Right lobe of liver (tissue), 6 donors: Measurements from ENCODE around the gene ABCC1. TPM values are rescaled to one million over a fixed set of nuclear protein-coding genes. Genes with fewer than 3 reads are reported as not detected.

Experiments used
- ATAC-seq, 4 donors: fragments of 200-7000 bp; cut with Tn5 transposase; one replicate each; pipeline ENCODE4 v1.9.1; 2020; ENCODE audit warnings: mild to moderate bottlenecking in 4 of 4, moderate library complexity in 4 of 4
- DNase-seq, 3 donors: peaks; one replicate each; pipeline ENCODE4 v3.0.0-alpha.2; 2020
- H3K27ac ChIP-seq, 3 donors: fragments of 200-600 bp; one replicate each; pipeline ENCODE4 v1.8.0; 2022
- H3K27me3 ChIP-seq, 2 donors: fragments of 200-600 bp; one replicate each; pipeline ENCODE4 v1.8.0; 2022
- H3K36me3 ChIP-seq, 4 donors: fragments of 200-600 bp; sonication (generic) in 1 of 4; one replicate each; pipeline versions ENCODE4 v1.5.1 to v1.8.0; 2017 to 2022; ENCODE audit warnings: control low read depth in 1 of 4
- H3K4me1 ChIP-seq, 4 donors: fragments of 200-600 bp; sonication (generic) in 1 of 4; one replicate each; pipeline versions ENCODE4 v1.5.1 to v1.8.0; 2017 to 2022; ENCODE audit warnings: control low read depth in 1 of 4
- H3K4me3 ChIP-seq, 3 donors: fragments of 200-600 bp; one replicate each; pipeline ENCODE4 v1.8.0; 2022
- H3K9me3 ChIP-seq, 4 donors: fragments of 200-600 bp; sonication (generic) in 1 of 4; one replicate each; pipeline versions ENCODE4 v1.5.1 to v1.8.0; 2017 to 2022; ENCODE audit warnings: control low read depth in 1 of 4
- POLR2A ChIP-seq: fragments of 450-650 bp; IDR thresholded peaks from one replicate; pipeline ENCODE4 v1.6.1; 2017; ENCODE audit warnings: antibody characterized with exemption, mild to moderate bottlenecking
- WGBS: methylation state at CpG from one replicate; pipeline ENCODE4 v1.1.6; 2018; ENCODE audit warnings: low coverage, low lambda C conversion rate; ENCODE audit not compliant: insufficient coverage; ENCODE audit errors: missing lambda C conversion rate; 5-methylcytosine and 5-hydroxymethylcytosine counted together
- intact Hi-C, 2 donors: fragments of 100-400 bp; cut with DNase I; formaldehyde crosslinking; loops; one replicate each; pipeline versions ENCODE4 v1.11.2 to v1.14.1; 2022
- total RNA-seq, 6 experiments: library from RNA; depleted of rRNA in 2 of 6; stranded (reverse); fragments of >200 nt in 2 of 6; fragmentation: NEBNext Ultra II Directional in 3 of 6; extraction: Animal tissue kit (Norgen Biotek cat#: 25700) in 3 of 6; gene quantifications; one replicate each; pipeline versions ENCODE4 v1.1.0 to v1.2.4, GENCODE V29; 2016 to 2023
- TF ChIP-seq, protein P1 (sequence below), 4 donors: fragments of 200-600 bp in 3 of 4; fragments of 450-650 bp in 1 of 4; IDR thresholded peaks; one replicate each; pipeline versions ENCODE4 v1.5.1 to v1.8.0; 2016 to 2022; ENCODE audit warnings: antibody characterized with exemption in 4 of 4, mild to moderate bottlenecking in 2 of 4
- donor health status: DM: no; HTN: yes; CAD: no.
- donor health status: DM: no; HTN: no; CAD: no.
- donor health status: DM: no; HTN: no; CAD: no.
- donor health status: DM: no; HTN: yes; CAD: no.
- donor health status: DM: no; HTN: yes; CAD: no.

ABCC1 gene
- total RNA-seq, 6 experiments from 2014 or later, result 1.9 to 6.7 (median 4.1) TPM

DNA sequence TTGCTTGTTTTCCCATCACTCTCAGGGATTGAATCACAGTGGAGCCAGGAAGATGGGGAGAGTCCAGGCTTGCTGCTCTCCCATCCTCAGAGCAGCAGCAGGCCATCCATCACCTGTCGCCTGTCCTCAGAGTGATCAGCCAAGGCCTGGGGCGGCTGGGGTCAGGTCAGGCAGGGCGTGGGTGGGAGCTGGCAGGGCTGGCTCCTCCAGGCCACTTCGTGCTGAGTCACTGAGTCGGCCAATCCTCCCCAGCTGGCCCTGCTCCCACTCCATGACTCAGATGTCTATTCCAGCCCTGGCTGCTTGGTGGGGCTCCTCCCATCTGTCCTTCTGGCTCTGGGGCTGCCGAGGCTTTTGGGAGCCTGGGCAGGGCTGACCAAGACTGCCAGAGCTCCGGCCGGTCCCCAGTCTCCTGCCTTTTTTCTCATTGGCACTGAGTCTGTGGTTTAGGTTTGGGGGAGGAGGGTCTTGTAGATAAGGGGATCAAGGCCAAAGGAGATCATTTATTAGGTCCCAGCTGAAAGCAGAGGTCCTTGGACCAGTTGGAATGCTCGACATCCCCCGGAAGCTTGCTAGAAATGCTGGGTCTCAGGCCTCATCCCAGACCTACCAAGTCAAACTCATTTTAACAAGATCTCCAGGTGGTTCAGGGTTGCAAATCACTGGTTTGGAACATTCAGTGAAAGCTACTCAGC, 72.7 kb downstream of the ABCC1 start:
- peak; percentile 78 to 89 (median 78) for DNase-seq
- H3K27me3 ChIP-seq, result no peaks in the 10 kb centered on the region
- no peaks in the 10 kb centered on the region for H3K36me3 ChIP-seq
- peak; percentile 91 to 97 (median 94) for ATAC-seq
- 40% methylated on average over 7 of the region's 10 CpGs for WGBS
- intact Hi-C loops, result no loop called here
- TF ChIP-seq, protein P1, sequence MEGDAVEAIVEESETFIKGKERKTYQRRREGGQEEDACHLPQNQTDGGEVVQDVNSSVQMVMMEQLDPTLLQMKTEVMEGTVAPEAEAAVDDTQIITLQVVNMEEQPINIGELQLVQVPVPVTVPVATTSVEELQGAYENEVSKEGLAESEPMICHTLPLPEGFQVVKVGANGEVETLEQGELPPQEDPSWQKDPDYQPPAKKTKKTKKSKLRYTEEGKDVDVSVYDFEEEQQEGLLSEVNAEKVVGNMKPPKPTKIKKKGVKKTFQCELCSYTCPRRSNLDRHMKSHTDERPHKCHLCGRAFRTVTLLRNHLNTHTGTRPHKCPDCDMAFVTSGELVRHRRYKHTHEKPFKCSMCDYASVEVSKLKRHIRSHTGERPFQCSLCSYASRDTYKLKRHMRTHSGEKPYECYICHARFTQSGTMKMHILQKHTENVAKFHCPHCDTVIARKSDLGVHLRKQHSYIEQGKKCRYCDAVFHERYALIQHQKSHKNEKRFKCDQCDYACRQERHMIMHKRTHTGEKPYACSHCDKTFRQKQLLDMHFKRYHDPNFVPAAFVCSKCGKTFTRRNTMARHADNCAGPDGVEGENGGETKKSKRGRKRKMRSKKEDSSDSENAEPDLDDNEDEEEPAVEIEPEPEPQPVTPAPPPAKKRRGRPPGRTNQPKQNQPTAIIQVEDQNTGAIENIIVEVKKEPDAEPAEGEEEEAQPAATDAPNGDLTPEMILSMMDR (IDR thresholded peaks at IDR 0.05), result no peak
- TF ChIP-seq POLR2A, result no peak
- no peak overlapping the region for H3K4me3 ChIP-seq
- peaks cover 0 to 9% (median 0%) of the 10 kb centered on the region in 4 donors for H3K4me1 ChIP-seq
- H3K27ac ChIP-seq, result no peak overlapping the region
- no peaks in the 10 kb centered on the region for H3K9me3 ChIP-seq

DNA sequence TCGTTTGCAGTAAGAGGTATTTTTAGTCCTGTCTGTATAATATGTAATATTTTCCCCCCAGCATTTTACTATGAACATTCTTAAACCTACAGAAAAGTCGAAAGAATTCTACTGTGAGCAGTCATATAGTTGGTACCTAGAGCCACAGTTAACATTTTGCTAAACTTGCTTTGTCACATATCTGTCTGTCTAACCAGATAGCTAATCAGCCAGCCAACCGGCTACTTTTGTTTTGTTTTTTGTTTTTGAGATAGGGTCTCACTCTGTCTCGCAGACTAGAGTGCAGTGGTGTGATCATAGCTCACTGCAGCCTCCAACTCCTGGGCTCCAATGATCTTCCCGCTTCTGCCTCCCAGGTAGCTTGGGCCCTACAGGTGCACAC, 73.3 kb downstream of the ABCC1 start:
- TF ChIP-seq, protein P1 (IDR thresholded peaks at IDR 0.05), result no peak
- no peak for TF ChIP-seq POLR2A
- Histone ChIP-seq H3K36me3 (no peaks in the 10 kb centered on the region), H3K27me3 (no peaks in the 10 kb centered on the region), H3K4me1 (peaks cover 0 to 9% (median 0%) of the 10 kb centered on the region in 4 donors), H3K9me3 (no peaks in the 10 kb centered on the region), H3K4me3 (no peak overlapping the region), H3K27ac (no peak overlapping the region)
- ATAC-seq (no peak), DNase-seq (no peak)
- intact Hi-C loops, result no loop called here
- WGBS, result 87% methylated on average over 5 of the region's 5 CpGs

DNA sequence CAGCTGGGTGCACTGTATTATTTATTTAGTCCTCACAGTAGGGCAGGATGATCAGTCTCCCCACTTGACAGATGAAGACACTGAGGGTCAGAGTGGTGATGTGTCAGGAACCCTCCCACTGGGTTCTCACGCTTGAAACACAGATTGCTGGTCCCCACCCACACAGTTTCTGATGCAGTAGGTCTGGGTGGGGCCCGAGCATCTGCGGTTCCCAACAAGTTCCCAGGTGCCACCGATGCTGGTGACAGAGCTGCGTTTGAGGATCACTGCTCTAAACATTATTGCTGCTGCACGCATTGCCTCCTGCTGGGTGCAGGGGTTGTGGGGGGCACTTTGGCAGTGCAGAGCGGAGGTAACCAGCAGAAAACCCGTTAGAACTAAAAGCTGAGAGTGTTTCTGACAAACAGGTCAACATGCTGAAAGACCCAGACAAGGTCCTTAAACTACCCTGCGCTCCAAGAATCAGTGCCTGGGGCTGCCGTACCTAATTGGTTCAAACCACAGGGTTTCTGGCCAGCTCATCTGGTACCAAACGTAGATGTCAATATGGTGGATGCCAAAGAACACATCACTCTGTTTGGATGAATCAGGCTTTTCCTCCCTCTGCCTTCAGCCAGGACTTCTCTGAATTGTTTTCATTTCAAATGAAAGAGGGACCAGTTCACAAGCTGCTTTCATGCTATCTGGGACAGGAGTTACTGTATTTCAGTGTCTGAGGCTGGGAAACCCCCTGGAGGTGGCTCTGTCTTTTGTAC, 76.0 kb downstream of the ABCC1 start:
- intact Hi-C loops, result no loop called here
- DNase-seq, result no peak
- Histone ChIP-seq H3K4me1 (peaks cover 0 to 19% (median 0%) of the 10 kb centered on the region in 4 donors), H3K4me3 (no peak overlapping the region), H3K27ac (no peak overlapping the region), H3K9me3 (no peaks in the 10 kb centered on the region), H3K27me3 (no peaks in the 10 kb centered on the region), H3K36me3 (no peaks in the 10 kb centered on the region)
- WGBS, result 65% methylated on average over 8 of the region's 11 CpGs
- no peak for TF ChIP-seq POLR2A
- TF ChIP-seq, protein P1 (IDR thresholded peaks at IDR 0.05), result no peak
- ATAC-seq, result no peak

DNA sequence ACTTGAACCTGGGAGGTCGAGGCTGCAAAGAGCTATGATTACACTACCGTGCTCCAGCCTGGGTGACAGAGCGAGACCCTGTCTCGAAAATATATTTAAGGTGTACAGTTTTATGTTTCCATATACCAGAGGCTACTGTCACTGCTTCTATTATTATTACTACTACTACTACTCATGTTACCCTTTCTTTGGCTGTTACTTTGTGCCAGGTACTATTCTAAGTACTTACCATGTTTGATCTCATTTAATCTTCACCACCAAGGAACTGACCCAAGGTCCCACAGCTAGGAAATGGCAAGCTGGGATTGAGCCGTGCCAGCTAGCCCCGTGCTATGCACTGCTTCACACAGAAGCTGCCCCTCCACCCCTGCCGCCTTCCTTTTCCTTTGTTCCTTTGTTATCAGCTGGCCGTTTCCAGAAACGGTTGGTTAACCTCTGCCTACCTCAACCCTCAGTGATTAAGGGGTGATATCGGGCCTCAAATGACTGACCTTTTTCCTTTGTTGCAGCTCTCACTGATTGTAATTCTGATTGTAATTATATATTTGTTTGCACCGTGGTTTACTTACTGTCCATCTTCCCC, 78.4 kb downstream of the ABCC1 start:
- DNase-seq, result no peak
- no peaks in the 10 kb centered on the region for H3K36me3 ChIP-seq
- 52% methylated on average over 11 of the region's 11 CpGs for WGBS
- no peak overlapping the region for H3K4me3 ChIP-seq
- H3K27me3 ChIP-seq, result no peaks in the 10 kb centered on the region
- H3K27ac ChIP-seq, result no peak overlapping the region
- intact Hi-C loops, result no loop called here
- no peaks in the 10 kb centered on the region for H3K9me3 ChIP-seq
- peaks cover 0 to 10% (median 0%) of the 10 kb centered on the region in 4 donors for H3K4me1 ChIP-seq
- TF ChIP-seq POLR2A, result no peak
- TF ChIP-seq, protein P1 (IDR thresholded peaks at IDR 0.05), result no peak
- peak in 2 of 4 donors; percentile 35 to 47 for ATAC-seq
